Coronary artery (tissue), 2 donors: Measurements from ENCODE around the gene BUD13.

Source experiments
- DNase-seq: peaks from one replicate; pipeline ENCODE4 v3.0.0-alpha.2; 2017; ENCODE audit warnings: low spot score
- H3K27ac ChIP-seq, 2 donors: fragments of 200-600 bp; sonication (generic); one replicate each; pipeline ENCODE4 v1.5.1; 2016 to 2019
- H3K4me3 ChIP-seq: fragments of 200-600 bp; sonication (generic); 2 replicates; pipeline ENCODE4 v1.5.1; 2016; ENCODE audit warnings: mild to moderate bottlenecking, moderate library complexity
- CTCF ChIP-seq: fragments of 200-600 bp; sonication (generic); IDR thresholded peaks from one replicate; pipeline ENCODE4 v1.5.1; 2019; ENCODE audit warnings: antibody characterized with exemption

Gene BUD13

GRCh38 chr11:116710001-116710674 lies 62.6 kb downstream of the BUD13 start:
- Histone ChIP-seq H3K4me3 (no peak overlapping the region), H3K27ac (no peak overlapping the region)
- TF ChIP-seq CTCF, result no peak
- no peak for DNase-seq

- no peak overlapping the region for H3K4me3 ChIP-seq
- H3K27ac ChIP-seq, result no peak overlapping the region
- no peak for TF ChIP-seq CTCF
- no peak for DNase-seq
Measured at GRCh38 chr11:116707746-116708145, 65.0 kb downstream of the BUD13 start.

GRCh38 chr11:116707161-116707629 lies 65.6 kb downstream of the BUD13 start:
- no peak for DNase-seq
- TF ChIP-seq CTCF, result no peak
- no peak overlapping the region for H3K4me3 ChIP-seq

GRCh38 chr11:116703421-116703820 lies 69.4 kb downstream of the BUD13 start:
- DNase-seq, result no peak
- no peak for TF ChIP-seq CTCF
- Histone ChIP-seq H3K4me3 (no peak overlapping the region), H3K27ac (no peak overlapping the region)

More at GRCh38 chr11:116707161-116707629, 65.6 kb downstream of the BUD13 start:
- H3K27ac ChIP-seq, result no peak overlapping the region

- TF ChIP-seq CTCF, result no peak
- H3K27ac ChIP-seq, result no peak overlapping the region
- no peak for DNase-seq
- H3K4me3 ChIP-seq, result no peak overlapping the region
Measured at GRCh38 chr11:116702772-116703385, 69.9 kb downstream of the BUD13 start.

- no peak for DNase-seq
Measured at GRCh38 chr11:116701876-116702275, 70.9 kb downstream of the BUD13 start.

More at GRCh38 chr11:116701876-116702275, 70.9 kb downstream of the BUD13 start:
- no peak overlapping the region for H3K4me3 ChIP-seq
- H3K27ac ChIP-seq, result no peak overlapping the region
- no peak for TF ChIP-seq CTCF
